H9 (cell line): ENCODE results near the gene CALR3. TPM values are rescaled to one million over a fixed set of nuclear protein-coding genes. Genes with fewer than 3 reads are reported as not detected.

Experiments used
- DNase-seq: peaks from one replicate; pipeline ENCODE4 v3.0.0-alpha.2; 2017
- H2AFZ ChIP-seq: one replicate; pipeline ENCODE4 v1.6.1; 2013; ENCODE audit warnings: mild to moderate bottlenecking, low read length, control low read depth, moderate library complexity
- H2AK5ac ChIP-seq: 2 replicates; pipeline ENCODE4 v1.6.1; 2013; ENCODE audit warnings: low read length, control low read depth, mixed read lengths; ENCODE audit not compliant: insufficient read length
- H2BK120ac ChIP-seq: one replicate; pipeline ENCODE4 v1.6.1; 2013; ENCODE audit warnings: low read depth, mild to moderate bottlenecking, low read length, control low read depth, inconsistent platforms; ENCODE audit not compliant: poor library complexity, severe bottlenecking
- H2BK12ac ChIP-seq: 2 replicates; pipeline ENCODE4 v1.6.1; 2013; ENCODE audit warnings: low read length, control low read depth, mixed read lengths, low read depth; ENCODE audit not compliant: insufficient read length
- H2BK15ac ChIP-seq: 2 replicates; pipeline ENCODE4 v1.6.1; 2013; ENCODE audit warnings: low read depth, low read length, control low read depth
- H2BK20ac ChIP-seq: one replicate; pipeline ENCODE4 v1.6.1; 2013; ENCODE audit warnings: low read depth, mild to moderate bottlenecking, low read length, control low read depth, inconsistent platforms; ENCODE audit not compliant: poor library complexity, severe bottlenecking
- H2BK5ac ChIP-seq: 2 replicates; pipeline ENCODE4 v1.6.1; 2013; ENCODE audit warnings: low read length, control low read depth, mixed read lengths; ENCODE audit not compliant: insufficient read length
- H3K14ac ChIP-seq: 2 replicates; pipeline ENCODE4 v1.6.1; 2013; ENCODE audit warnings: low read length, control low read depth; ENCODE audit not compliant: insufficient read depth
- H3K18ac ChIP-seq: 2 replicates; pipeline ENCODE4 v1.6.1; 2013; ENCODE audit warnings: low read depth, mild to moderate bottlenecking, mixed read lengths, low read length, control low read depth; ENCODE audit not compliant: insufficient read length
- H3K23ac ChIP-seq: 2 replicates; pipeline ENCODE4 v1.6.1; 2013; ENCODE audit warnings: low read length, control low read depth, mixed read lengths, low read depth; ENCODE audit not compliant: insufficient read length
- H3K23me2 ChIP-seq: 2 replicates; pipeline ENCODE4 v1.6.1; 2013; ENCODE audit warnings: low read depth, mild to moderate bottlenecking, mixed read lengths, low read length, control low read depth; ENCODE audit not compliant: insufficient read length, poor library complexity, severe bottlenecking
- H3K27ac ChIP-seq: 2 replicates; pipeline ENCODE4 v1.5.1; 2013; ENCODE audit warnings: low read length, control low read depth, mixed read lengths, low read depth; ENCODE audit not compliant: insufficient read length
- H3K27me3 ChIP-seq: 2 replicates; pipeline ENCODE4 v1.6.1; 2013; ENCODE audit warnings: low read length, control low read depth, inconsistent platforms; ENCODE audit not compliant: insufficient read depth
- H3K4ac ChIP-seq: 2 replicates; pipeline ENCODE4 v1.6.1; 2013; ENCODE audit warnings: low read depth, mild to moderate bottlenecking, control low read depth, inconsistent platforms, low read length, moderate library complexity
- H3K4me1 ChIP-seq: 2 replicates; pipeline ENCODE4 v1.6.1; 2013; ENCODE audit warnings: low read length, control low read depth, inconsistent platforms; ENCODE audit not compliant: insufficient read depth
- H3K4me2 ChIP-seq: 2 replicates; pipeline ENCODE4 v1.6.1; 2013; ENCODE audit warnings: low read length, control low read depth, mixed read lengths; ENCODE audit not compliant: insufficient read length, insufficient read depth
- H3K56ac ChIP-seq: 2 replicates; pipeline ENCODE4 v1.6.1; 2013; ENCODE audit warnings: low read depth, mild to moderate bottlenecking, mixed read lengths, low read length, control low read depth; ENCODE audit not compliant: insufficient read length
- H3K79me1 ChIP-seq: 2 replicates; pipeline ENCODE4 v1.6.1; 2013; ENCODE audit warnings: low read depth, mild to moderate bottlenecking, moderate library complexity, low read length, control low read depth, inconsistent platforms; ENCODE audit not compliant: insufficient read depth, poor library complexity, severe bottlenecking
- H3K79me2 ChIP-seq: 2 replicates; pipeline ENCODE4 v1.6.1; 2013; ENCODE audit warnings: low read length, control low read depth, inconsistent platforms; ENCODE audit not compliant: insufficient read depth
- H3K9ac ChIP-seq: 2 replicates; pipeline ENCODE4 v1.6.1; 2013; ENCODE audit warnings: low read length, control low read depth, mixed read lengths; ENCODE audit not compliant: insufficient read length; ENCODE audit errors: extremely low read depth
- H3K9me3 ChIP-seq: one replicate; pipeline ENCODE4 v1.6.1; 2013; ENCODE audit warnings: low read depth, low read length, inconsistent platforms; ENCODE audit not compliant: control insufficient read depth
- H3T11ph ChIP-seq: one replicate; pipeline ENCODE4 v1.6.1; 2013; ENCODE audit warnings: mild to moderate bottlenecking, low read length, control low read depth, inconsistent platforms
- H4K20me1 ChIP-seq: one replicate; pipeline ENCODE4 v1.6.1; 2013; ENCODE audit not compliant: control insufficient read depth, insufficient read length, insufficient read depth
- H4K5ac ChIP-seq: 2 replicates; pipeline ENCODE4 v1.6.1; 2013; ENCODE audit warnings: low read depth, mild to moderate bottlenecking, mixed read lengths, low read length, control low read depth; ENCODE audit not compliant: insufficient read length
- H4K8ac ChIP-seq: replicated peaks from 2 replicates; pipeline ENCODE4 v1.6.1; 2013; ENCODE audit warnings: low read length, control low read depth, mixed read lengths, low read depth; ENCODE audit not compliant: insufficient read length
- H4K91ac ChIP-seq: 2 replicates; pipeline ENCODE4 v1.6.1; 2013; ENCODE audit warnings: low read depth, mild to moderate bottlenecking, moderate library complexity, mixed read lengths, low read length, control low read depth; ENCODE audit not compliant: insufficient read length
- H3K27ac Mint-ChIP-seq, 3 experiments: 2 replicates in 2 of 3; 3 replicates in 1 of 3; pipeline ENCODE4 v1.8.0; 2020 to 2021; ENCODE audit warnings: mixed read lengths in 3 of 3, mild to moderate bottlenecking in 1 of 3, moderate library complexity in 1 of 3
- H3K27me3 Mint-ChIP-seq: 2 replicates; pipeline ENCODE4 v1.8.0; 2021; ENCODE audit warnings: low read depth, mild to moderate bottlenecking, moderate library complexity, mixed read lengths
- H3K36me3 Mint-ChIP-seq, 3 experiments: 2 replicates in 2 of 3; 3 replicates in 1 of 3; pipeline ENCODE4 v1.8.0; 2020 to 2021; ENCODE audit warnings: low read depth in 3 of 3, mixed read lengths in 3 of 3; ENCODE audit not compliant: insufficient read depth in 1 of 3
- H3K4me1 Mint-ChIP-seq, 2 experiments: 2 replicates each; pipeline ENCODE4 v1.8.0; 2020; ENCODE audit warnings: mixed read lengths in 2 of 2
- H3K4me3 Mint-ChIP-seq, 2 experiments: 2 replicates in 1 of 2; 3 replicates in 1 of 2; pipeline ENCODE4 v1.8.0; 2020 to 2021; ENCODE audit warnings: mild to moderate bottlenecking in 2 of 2, mixed read lengths in 2 of 2, moderate library complexity in 1 of 2
- H3K9me3 Mint-ChIP-seq, 2 experiments: 2 replicates in 1 of 2; 3 replicates in 1 of 2; pipeline ENCODE4 v1.8.0; 2020; ENCODE audit warnings: mild to moderate bottlenecking in 2 of 2, mixed read lengths in 2 of 2, moderate library complexity in 1 of 2
- CTCF ChIP-seq: fragments of 200-600 bp; sonication (generic); conservative IDR thresholded peaks from 3 replicates; pipeline ENCODE4 v1.8.0; 2021; ENCODE audit warnings: antibody characterized with exemption, mild to moderate bottlenecking
- WGBS: extraction: QIAGEN DNeasy Blood & Tissue Kit; methylation state at CpG from one replicate; pipeline ENCODE4 v1.1.7; 2013; ENCODE audit warnings: missing lambda C conversion rate, low lambda C conversion rate, mixed read lengths; ENCODE audit not compliant: insufficient read length; ENCODE audit errors: extremely low coverage; 5-methylcytosine and 5-hydroxymethylcytosine counted together
- total RNA-seq: library from RNA; stranded (reverse); gene quantifications from 2 replicates; pipeline ENCODE4 v1.2.1, GENCODE V29; 2021

Gene CALR3
- total RNA-seq, 1 experiment from 2014 or later: 0.44 TPM

DNA sequence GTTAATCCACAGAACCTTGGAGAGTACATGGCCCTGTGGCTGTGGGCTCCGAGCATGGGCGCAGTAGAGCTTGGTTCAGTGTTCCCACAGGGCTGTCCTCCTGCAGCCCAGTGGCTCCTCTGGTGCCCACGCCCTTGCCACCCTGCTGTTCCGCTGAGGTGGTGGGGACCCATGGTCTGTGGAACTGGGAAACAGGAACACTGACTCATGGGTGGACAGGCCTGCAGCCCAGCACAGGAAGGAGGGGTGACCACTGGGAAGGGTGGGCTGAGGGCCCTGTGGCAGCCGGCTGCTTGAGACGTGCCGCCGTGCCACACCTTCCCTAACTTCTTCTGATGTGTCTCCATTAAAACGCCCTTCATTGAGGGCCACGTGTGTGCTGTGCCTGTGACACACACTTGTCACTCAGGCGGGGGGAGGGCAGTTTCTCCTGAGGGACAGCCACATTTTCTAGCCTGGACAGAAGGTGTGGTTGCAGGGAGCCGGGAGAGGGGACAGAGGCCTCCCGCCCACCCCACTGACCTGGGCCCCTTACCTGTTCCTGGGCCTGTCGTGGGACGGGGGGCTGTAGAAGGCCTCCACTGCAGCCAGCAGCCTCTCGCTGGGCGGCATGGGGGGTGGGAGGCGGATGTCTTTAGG lies 25.1 kb upstream of the CALR3 start:
- H3K23me2 ChIP-seq: no peaks in the 10 kb centered on the region
- Mint-ChIP-seq H3K4me1 (no peaks in the 10 kb centered on the region), H3K36me3 (peaks cover 43 to 93% (median 82%) of the 10 kb centered on the region in 3 experiments; a peak in 6 of 7 replicates), H3K27ac (peak overlapping the region in 2 of 3 experiments; percentile 63 to 71; a peak in 2 of 7 replicates), H3K4me3 (no peak overlapping the region; a peak in 1 of 5 replicates), H3K27me3 (no peaks in the 10 kb centered on the region; the same call in 1 of the 2 replicates), H3K9me3 (no peaks in the 10 kb centered on the region)
- whole genome bisulfite sequencing: no CpG with 5 or more reads among the region's 18 CpGs
- no peak overlapping the region for H2BK15ac ChIP-seq
- H3K4ac ChIP-seq: no peak overlapping the region
- no peak overlapping the region for H2BK5ac ChIP-seq
- H3K4me1 ChIP-seq: no peaks in the 10 kb centered on the region
- TF ChIP-seq CTCF: no peak
- peaks cover 3% of the 10 kb centered on the region for H4K20me1 ChIP-seq
- H4K91ac ChIP-seq: no peak overlapping the region
- no peak overlapping the region for H2BK20ac ChIP-seq
- no peak overlapping the region for H2AK5ac ChIP-seq
- H3K14ac ChIP-seq: no peak overlapping the region
- H3K4me2 ChIP-seq: no peak overlapping the region
- no peaks in the 10 kb centered on the region for H3K9me3 ChIP-seq
- H3K79me1 ChIP-seq: no peaks in the 10 kb centered on the region
- H4K8ac ChIP-seq: no peak overlapping the region
- no peak overlapping the region for H2BK12ac ChIP-seq
- no peak overlapping the region for H3K56ac ChIP-seq
- H3K23ac ChIP-seq: no peak overlapping the region
- no peak overlapping the region for H3K9ac ChIP-seq
- H3T11ph ChIP-seq: no peak overlapping the region
- H3K27me3 ChIP-seq: no peaks in the 10 kb centered on the region
- no peak overlapping the region for H2BK120ac ChIP-seq
- no peak for DNase-seq
- no peak overlapping the region for H2AFZ ChIP-seq
- no peak overlapping the region for H4K5ac ChIP-seq
- H3K18ac ChIP-seq: no peak overlapping the region
- H3K27ac ChIP-seq: no peak overlapping the region
- no peaks in the 10 kb centered on the region for H3K79me2 ChIP-seq
